OCI-LY3 (cell line): ENCODE data around the gene TMEM119.

Experiments used
- CTCF ChIP-seq: fragments of 200-600, 300-600 bp; sonication (generic); IDR thresholded peaks from 2 replicates; pipeline ENCODE4 v1.5.1; 2014; ENCODE audit warnings: antibody characterized with exemption, low read length, low read depth
- EZH2phosphoT487 ChIP-seq: fragments of 200-600 bp; shearing (Covaris generic); IDR thresholded peaks from 2 replicates; pipeline ENCODE4 v1.6.1; 2018; ENCODE audit warnings: antibody characterized with exemption, mixed run types, low read depth

DNA sequence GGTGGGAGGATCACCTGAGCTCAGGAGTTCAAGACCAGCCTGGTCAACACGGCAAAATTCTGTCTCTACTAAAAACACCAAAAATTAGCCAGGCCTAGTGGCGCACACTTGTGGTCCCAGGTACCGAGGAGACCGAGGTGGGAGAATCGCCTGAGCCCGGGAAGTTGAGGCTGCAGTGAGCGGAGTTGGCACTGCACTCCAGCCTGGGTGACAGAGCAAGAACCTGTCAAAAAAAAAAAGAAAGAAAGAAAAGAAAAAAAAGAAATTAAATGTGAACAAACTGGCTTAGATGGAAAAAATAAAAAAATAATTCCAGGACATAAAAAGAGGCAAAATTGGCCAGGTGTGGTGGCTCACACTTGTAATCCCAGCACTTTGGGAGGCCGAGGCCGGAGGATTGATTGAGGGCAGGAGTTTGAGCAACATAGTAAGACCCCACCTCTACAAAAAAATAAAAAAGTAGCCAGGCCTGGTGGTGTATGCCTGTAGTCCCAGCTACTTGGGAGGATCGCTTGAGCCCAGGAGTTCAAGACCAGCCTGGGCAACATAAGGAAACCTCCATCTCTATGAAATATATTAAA, 3.5 kb downstream of the TMEM119 start:
- TF ChIP-seq CTCF (no peak), EZH2phosphoT487 (no peak)
